SU-DHL-6 (cell line): Measurements from ENCODE around the gene AVPR1B.

ENCODE experiments used
- H2AFZ ChIP-seq: fragments of 200-600 bp; sonication (generic); 2 replicates; pipeline ENCODE4 v1.6.1; 2014; ENCODE audit warnings: low read depth, mild to moderate bottlenecking, moderate library complexity, mixed read lengths, antibody characterized with exemption, low read length; ENCODE audit not compliant: severe bottlenecking
- H3F3A ChIP-seq: fragments of 200-600 bp; shearing (Covaris generic); 2 replicates; pipeline ENCODE4 v1.6.0; 2016; ENCODE audit warnings: antibody characterized with exemption, mild to moderate bottlenecking; ENCODE audit not compliant: insufficient read depth
- H3K27ac ChIP-seq: fragments of 200-600 bp; sonication (generic); 2 replicates; pipeline ENCODE4 v1.5.1; 2016; ENCODE audit warnings: low read depth, mild to moderate bottlenecking, low read length, moderate library complexity, mixed read lengths
- H3K27me3 ChIP-seq: fragments of 200-600 bp; sonication (generic), shearing (Covaris generic); 2 replicates; pipeline ENCODE4 v1.6.0; 2014; ENCODE audit warnings: mild to moderate bottlenecking, low read length
- H3K36me3 ChIP-seq: fragments of 200-600 bp; sonication (generic); 2 replicates; pipeline ENCODE4 v1.6.1; 2014; ENCODE audit warnings: mild to moderate bottlenecking, low read length, mixed read lengths
- H3K4me2 ChIP-seq: fragments of 300-600, 200-600 bp; shearing (Covaris generic), sonication (generic); 2 replicates; pipeline ENCODE4 v1.6.0; 2014; ENCODE audit warnings: low read length, low read depth, mild to moderate bottlenecking; ENCODE audit not compliant: poor library complexity, severe bottlenecking
- H3K4me3 ChIP-seq: fragments of 200-600 bp; sonication (generic); 2 replicates; pipeline ENCODE4 v1.5.1; 2014; ENCODE audit warnings: antibody characterized with exemption, low read length, mild to moderate bottlenecking, mixed read lengths; ENCODE audit not compliant: insufficient read depth, poor library complexity, severe bottlenecking
- H3K79me2 ChIP-seq: fragments of 200-600 bp; sonication (generic); 2 replicates; pipeline ENCODE4 v1.6.1; 2014; ENCODE audit warnings: mild to moderate bottlenecking, low read length, moderate library complexity; ENCODE audit not compliant: insufficient read depth
- H3K9ac ChIP-seq: fragments of 200-600 bp; sonication (generic); 2 replicates; pipeline ENCODE4 v1.7.0; 2014; ENCODE audit warnings: mild to moderate bottlenecking, low read length
- H3K9me2 ChIP-seq: fragments of 200-600 bp; sonication (generic); replicated peaks from 2 replicates; pipeline ENCODE4 v1.6.1; 2014; ENCODE audit warnings: low read length; ENCODE audit not compliant: insufficient read depth
- H3K9me3 ChIP-seq: fragments of 200-600 bp; sonication (generic); 2 replicates; pipeline ENCODE4 v1.6.1; 2014; ENCODE audit warnings: low read length, mixed read lengths; ENCODE audit not compliant: insufficient read depth
- H4K20me1 ChIP-seq: fragments of 200-600 bp; sonication (generic); 2 replicates; pipeline ENCODE4 v1.6.1; 2014; ENCODE audit warnings: low read depth, mild to moderate bottlenecking, antibody characterized with exemption, low read length, moderate library complexity, mixed read lengths
- EZH2phosphoT487 ChIP-seq: fragments of 200-600 bp; sonication (generic), shearing (Covaris generic); conservative IDR thresholded peaks from 2 replicates; pipeline ENCODE4 v1.6.1; 2018; ENCODE audit warnings: mild to moderate bottlenecking, antibody characterized with exemption, low read length, moderate library complexity, mixed read lengths
- TF ChIP-seq, protein P1 (sequence below): fragments of 200-600 bp; sonication (generic); IDR thresholded peaks from one replicate; pipeline ENCODE4 v1.5.1; 2017; ENCODE audit warnings: antibody characterized with exemption, mild to moderate bottlenecking, low read length, moderate library complexity; ENCODE audit not compliant: insufficient read depth, poor library complexity, severe bottlenecking

AVPR1B gene

DNA sequence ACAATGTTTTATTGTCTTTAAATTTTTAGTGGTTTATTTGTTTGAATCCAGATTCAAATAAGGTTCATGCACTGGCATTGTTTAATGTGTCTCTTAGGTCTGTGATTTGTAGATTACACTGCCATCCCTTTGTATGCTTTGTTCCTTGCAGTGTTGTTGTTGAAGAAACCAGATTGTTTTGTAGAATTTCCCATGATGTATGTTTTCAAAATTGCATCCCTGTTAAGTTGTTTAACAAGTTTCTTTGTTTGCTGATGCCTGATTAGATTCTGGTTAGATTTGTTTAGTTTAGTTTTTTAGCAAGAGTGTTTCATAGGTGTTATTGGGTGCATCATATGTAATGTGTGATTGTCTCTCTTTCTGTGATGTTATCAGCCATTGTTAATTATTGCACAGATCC lies 5.5 kb upstream of the AVPR1B start:
- H3K4me3 ChIP-seq, result no peak overlapping the region
- peaks cover 5% of the 10 kb centered on the region; the same call in 1 of the 2 replicates for H3K36me3 ChIP-seq
- H3K27ac ChIP-seq, result no peak overlapping the region
- no peaks in the 10 kb centered on the region for H3K9me3 ChIP-seq
- TF ChIP-seq EZH2phosphoT487, result no peak
- TF ChIP-seq, protein P1, sequence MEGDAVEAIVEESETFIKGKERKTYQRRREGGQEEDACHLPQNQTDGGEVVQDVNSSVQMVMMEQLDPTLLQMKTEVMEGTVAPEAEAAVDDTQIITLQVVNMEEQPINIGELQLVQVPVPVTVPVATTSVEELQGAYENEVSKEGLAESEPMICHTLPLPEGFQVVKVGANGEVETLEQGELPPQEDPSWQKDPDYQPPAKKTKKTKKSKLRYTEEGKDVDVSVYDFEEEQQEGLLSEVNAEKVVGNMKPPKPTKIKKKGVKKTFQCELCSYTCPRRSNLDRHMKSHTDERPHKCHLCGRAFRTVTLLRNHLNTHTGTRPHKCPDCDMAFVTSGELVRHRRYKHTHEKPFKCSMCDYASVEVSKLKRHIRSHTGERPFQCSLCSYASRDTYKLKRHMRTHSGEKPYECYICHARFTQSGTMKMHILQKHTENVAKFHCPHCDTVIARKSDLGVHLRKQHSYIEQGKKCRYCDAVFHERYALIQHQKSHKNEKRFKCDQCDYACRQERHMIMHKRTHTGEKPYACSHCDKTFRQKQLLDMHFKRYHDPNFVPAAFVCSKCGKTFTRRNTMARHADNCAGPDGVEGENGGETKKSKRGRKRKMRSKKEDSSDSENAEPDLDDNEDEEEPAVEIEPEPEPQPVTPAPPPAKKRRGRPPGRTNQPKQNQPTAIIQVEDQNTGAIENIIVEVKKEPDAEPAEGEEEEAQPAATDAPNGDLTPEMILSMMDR, result no peak
- no peak overlapping the region for H3K4me2 ChIP-seq
- no peaks in the 10 kb centered on the region for H3K27me3 ChIP-seq
- H4K20me1 ChIP-seq, result no peaks in the 10 kb centered on the region
- H3K79me2 ChIP-seq, result no peaks in the 10 kb centered on the region
- no peak overlapping the region for H3K9ac ChIP-seq
- no peaks in the 10 kb centered on the region for H3K9me2 ChIP-seq
- H2AFZ ChIP-seq, result no peak overlapping the region
- no peaks in the 10 kb centered on the region for H3F3A ChIP-seq

DNA sequence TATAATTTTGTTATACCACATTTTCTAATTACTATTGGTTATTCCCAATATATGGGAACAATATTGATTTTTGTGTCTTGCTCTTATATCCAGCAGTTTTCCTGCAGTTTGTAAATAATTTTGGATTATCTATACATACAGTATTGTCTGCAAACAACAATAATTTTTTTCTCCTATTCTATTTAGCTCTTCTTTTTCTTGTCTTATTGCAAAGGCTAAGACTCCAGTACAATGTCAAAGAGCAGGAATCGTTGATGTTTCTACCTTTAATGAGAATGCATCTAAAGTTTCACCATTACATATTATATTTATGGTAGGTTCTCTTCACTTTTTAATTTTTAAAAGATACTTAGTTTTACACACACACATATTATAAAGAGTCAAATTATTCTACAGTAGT lies 4.1 kb upstream of the AVPR1B start:
- H3K9me3 ChIP-seq, result no peaks in the 10 kb centered on the region
- H3K36me3 ChIP-seq, result peaks cover 5% of the 10 kb centered on the region; the same call in 1 of the 2 replicates
- no peaks in the 10 kb centered on the region for H4K20me1 ChIP-seq
- no peak overlapping the region for H3K4me2 ChIP-seq
- no peaks in the 10 kb centered on the region for H3K27me3 ChIP-seq
- TF ChIP-seq, protein P1, result no peak
- no peak for TF ChIP-seq EZH2phosphoT487
- no peaks in the 10 kb centered on the region for H3K79me2 ChIP-seq
- H3K27ac ChIP-seq, result no peak overlapping the region
- H3K4me3 ChIP-seq, result no peak overlapping the region
- no peaks in the 10 kb centered on the region for H3F3A ChIP-seq
- no peak overlapping the region for H2AFZ ChIP-seq
- H3K9me2 ChIP-seq, result no peaks in the 10 kb centered on the region
- H3K9ac ChIP-seq, result no peak overlapping the region

DNA sequence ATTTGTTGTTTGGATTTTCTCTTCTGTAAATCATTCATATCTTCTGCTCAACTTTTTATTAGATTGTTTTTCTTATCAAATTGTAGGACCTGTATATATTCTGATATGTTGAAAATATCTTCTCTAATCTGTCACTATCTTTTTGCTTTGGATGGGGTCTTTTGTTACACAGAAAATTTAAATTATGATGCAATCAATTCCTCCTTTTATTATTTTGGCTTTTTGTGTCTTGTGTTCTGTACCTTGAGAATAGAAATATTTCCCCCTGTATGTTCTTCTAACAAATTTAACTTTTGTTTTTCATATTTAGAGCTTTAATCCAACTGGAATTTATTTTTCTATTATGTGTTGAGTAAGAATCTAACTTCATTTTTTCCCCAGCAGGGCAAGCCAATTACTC lies 3.2 kb upstream of the AVPR1B start:
- Histone ChIP-seq H3K9me2 (no peaks in the 10 kb centered on the region), H2AFZ (no peak overlapping the region), H3K9me3 (no peaks in the 10 kb centered on the region), H3K9ac (no peak overlapping the region), H3K27ac (no peak overlapping the region), H3K4me2 (no peak overlapping the region), H3K27me3 (no peaks in the 10 kb centered on the region), H3F3A (no peaks in the 10 kb centered on the region), H4K20me1 (no peaks in the 10 kb centered on the region), H3K79me2 (no peaks in the 10 kb centered on the region), H3K4me3 (no peak overlapping the region), H3K36me3 (peaks cover 5% of the 10 kb centered on the region; the same call in 1 of the 2 replicates)
- TF ChIP-seq EZH2phosphoT487, result no peak
- TF ChIP-seq, protein P1, result no peak

DNA sequence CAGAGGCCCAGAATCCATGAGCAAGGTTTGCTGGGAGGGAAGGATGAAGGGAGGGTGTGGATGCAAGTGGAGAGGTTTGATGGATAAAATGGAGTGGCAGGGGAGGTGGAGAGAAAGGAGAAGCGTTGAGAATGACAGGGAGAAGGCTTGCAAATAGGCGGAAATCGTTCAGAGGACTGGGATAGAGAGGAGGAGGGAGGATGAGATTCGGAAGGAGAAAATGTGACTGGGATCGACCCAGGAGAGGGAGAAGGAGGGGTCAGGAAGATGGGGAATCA lies 376 bp downstream of the AVPR1B start:
- Histone ChIP-seq H3K27ac (no peak overlapping the region), H3K9ac (no peak overlapping the region), H3K4me3 (no peak overlapping the region)

More for the DNA sequence above, 376 bp downstream of the AVPR1B start:
- H3F3A ChIP-seq, result no peaks in the 10 kb centered on the region
- no peaks in the 10 kb centered on the region for H3K79me2 ChIP-seq
- H4K20me1 ChIP-seq, result no peaks in the 10 kb centered on the region
- peak overlapping the region; percentile 30 for H3K4me2 ChIP-seq
- H3K27me3 ChIP-seq, result no peaks in the 10 kb centered on the region
- H3K9me3 ChIP-seq, result no peaks in the 10 kb centered on the region
- no peaks in the 10 kb centered on the region for H3K9me2 ChIP-seq
- TF ChIP-seq, protein P1, result no peak
- TF ChIP-seq EZH2phosphoT487, result no peak
- no peak overlapping the region for H2AFZ ChIP-seq
- peaks cover 5% of the 10 kb centered on the region; the same call in 1 of the 2 replicates for H3K36me3 ChIP-seq
